Ovary (tissue), 9 donors: ENCODE results near the gene POU5F1. TPM values are rescaled to one million over a fixed set of nuclear protein-coding genes. Genes with fewer than 3 reads are reported as not detected.
"Not testable (repeated sequence)": the region's sequence is repeated elsewhere in the genome, so short reads cannot be mapped to it uniquely, and the experiment has no call there.

Experiments used
- DNase-seq, 5 donors: peaks; one replicate each; pipeline ENCODE4 v3.0.0-alpha.2; 2019 to 2020
- H3K27ac ChIP-seq, 2 donors: fragments of 200-600 bp; one replicate each; pipeline versions ENCODE4 v1.5.1 to v1.8.0; 2019 to 2022
- H3K27me3 ChIP-seq: fragments of 200-600 bp; one replicate; pipeline ENCODE4 v1.8.0; 2022
- H3K36me3 ChIP-seq: fragments of 200-600 bp; sonication (generic); one replicate; pipeline ENCODE4 v1.5.1; 2019
- H3K4me1 ChIP-seq: one replicate; pipeline ENCODE4 v1.8.1; 2013; ENCODE audit warnings: mild to moderate bottlenecking, moderate library complexity; ENCODE audit not compliant: insufficient read depth
- H3K4me3 ChIP-seq: fragments of 200-600 bp; sonication (generic); one replicate; pipeline ENCODE4 v1.5.1; 2017
- H3K9me3 ChIP-seq, 2 donors: fragments of 200-600 bp in 1 of 2; sonication (generic) in 1 of 2; one replicate each; pipeline versions ENCODE4 v1.5.1 to v1.8.1; 2013 to 2019; ENCODE audit warnings: mild to moderate bottlenecking in 1 of 2, moderate library complexity in 1 of 2
- CTCF ChIP-seq, 3 donors: fragments of 450-650 bp in 2 of 3; fragments of 200-600 bp in 1 of 3; IDR thresholded peaks; one replicate each; pipeline versions ENCODE4 v1.5.1 to v1.8.0; 2016 to 2022; ENCODE audit warnings: antibody characterized with exemption in 3 of 3, mild to moderate bottlenecking in 1 of 3
- EP300 ChIP-seq: sonication (generic); formaldehyde crosslinking; IDR thresholded peaks from one replicate; pipeline ENCODE4 v1.6.1; 2017; ENCODE audit warnings: antibody characterized with exemption
- POLR2A ChIP-seq: fragments of 450-650 bp; IDR thresholded peaks from one replicate; pipeline ENCODE4 v1.6.1; 2017; ENCODE audit warnings: antibody characterized with exemption, mild to moderate bottlenecking, moderate library complexity
- WGBS, 3 donors: extraction: QIAGEN DNeasy Blood & Tissue Kit in 1 of 3; methylation state at CpG; one replicate each; pipeline versions ENCODE4 v1.1.5 to v1.1.7; 2013 to 2017; 5-methylcytosine and 5-hydroxymethylcytosine counted together
- intact Hi-C, 4 donors: fragments of 100-400 bp; cut with DNase I; formaldehyde crosslinking; loops; one replicate each; pipeline versions ENCODE4 v1.11.0 to v1.15.1; 2022 to 2023
- polyA plus RNA-seq, 2 donors: library from polyadenylated mRNA; stranded (reverse); fragments of 200-250 nt in 1 of 2; fragments of 350-450 nt in 1 of 2; fragmentation: Illumina TruSeq in 1 of 2; extraction: RNeasy Lipid Tissue Mini Kit (QIAGEN cat#74804) in 1 of 2; gene quantifications; one replicate each; pipeline ENCODE4 v1.2.3, GENCODE V29; 2013 to 2014
- total RNA-seq, 7 donors: library from RNA; depleted of rRNA in 2 of 7; stranded (reverse); fragments of >200 nt in 2 of 7; fragmentation: NEBNext Ultra II Directional in 3 of 7; extraction: Animal tissue kit (Norgen Biotek cat#: 25700) in 3 of 7; gene quantifications; one replicate each; pipeline versions ENCODE4 v1.1.0 to v1.2.4, GENCODE V29; 2016 to 2023
- donor health status: DM: no; HTN: no; CAD: no; lungs with moderate emphysema.
- donor health status: DM: no; HTN: no; CAD: no.
- donor health status: Bipolar disorder and iron deficiency.
- donor health status: DM: yes; HTN: yes; CAD: no.
- donor health status: DM: no; HTN: no; CAD: no.
- donor health status: DM: yes; HTN: yes; CAD: no.

Gene POU5F1
- total and polyA plus RNA-seq, 9 donors = 0.25 to 61.2 (median 2.1) TPM; not detected in 1

- intact Hi-C loops = loop anchor here (5.0 to 10.0 kb wide), 3 partner anchors 56 to 172 kb away; partner anchors contain the start of genes PSORS1C2 (in 4 of the 4) and HLA-B (in 1 of the 4)
- Histone ChIP-seq H3K9me3 (no peaks in the 10 kb centered on the region), H3K36me3 (no peaks in the 10 kb centered on the region), H3K27me3 (no peaks in the 10 kb centered on the region), H3K4me1 (no peaks in the 10 kb centered on the region), H3K27ac (no peak overlapping the region), H3K4me3 (no peak overlapping the region)
- 65 to 82% (median 75%) methylated on average over 8 of the region's 8 CpGs for WGBS, 3 donors
- no peak for TF ChIP-seq EP300
- TF ChIP-seq CTCF (IDR thresholded peaks at IDR 0.05) = no peak
- TF ChIP-seq POLR2A = no peak
- DNase-seq = no peak
Measured at GRCh38 chr6:31193206-31193605, 22.7 kb upstream of the POU5F1 start.

GRCh38 chr6:31192431-31193105, 22.1 kb upstream of the POU5F1 start:
- intact Hi-C loops = loop anchor here (5.0 to 10.0 kb wide), 3 partner anchors 55 to 172 kb away; partner anchors contain the start of genes PSORS1C2 (in 4 of the 4) and HLA-B (in 1 of the 4)
- peak; percentile 49 to 70 (median 59) for DNase-seq
- H3K36me3 ChIP-seq, H3K27ac ChIP-seq, H3K4me3 ChIP-seq, H3K9me3 ChIP-seq, H3K4me1 ChIP-seq, H3K27me3 ChIP-seq: not testable (repeated sequence)
- WGBS, 3 donors = 54 to 59% (median 58%) methylated on average over 10 of the region's 10 CpGs
- peak in 2 of 3 donors; percentile 17 to 52 for TF ChIP-seq CTCF (IDR thresholded peaks at IDR 0.05)

GRCh38 chr6:31190488-31190887, 20.0 kb upstream of the POU5F1 start:
- Histone ChIP-seq H3K27ac (no peak overlapping the region), H3K9me3 (no peaks in the 10 kb centered on the region), H3K4me1 (no peaks in the 10 kb centered on the region), H3K27me3 (no peaks in the 10 kb centered on the region), H3K4me3 (no peak overlapping the region), H3K36me3 (no peaks in the 10 kb centered on the region)
- WGBS, 3 donors = 79 to 90% (median 89%) methylated on average over 4 of the region's 4 CpGs
- intact Hi-C loops = loop anchor here (5.0 to 10.0 kb wide), 3 partner anchors 53 to 174 kb away; partner anchors contain the start of genes PSORS1C2 (in 4 of the 4) and HLA-B (in 1 of the 4)
- TF ChIP-seq POLR2A = no peak
- TF ChIP-seq CTCF (IDR thresholded peaks at IDR 0.05) = no peak
- no peak for TF ChIP-seq EP300
- no peak for DNase-seq

GRCh38 chr6:31189223-31189622, 18.7 kb upstream of the POU5F1 start:
- H3K27me3 ChIP-seq, H3K4me1 ChIP-seq, DNase-seq, H3K4me3 ChIP-seq, H3K27ac ChIP-seq, H3K9me3 ChIP-seq, intact Hi-C loops, H3K36me3 ChIP-seq: not testable (repeated sequence)
- WGBS, 3 donors = 88 to 96% (median 95%) methylated on average over 3 of the region's 3 CpGs

GRCh38 chr6:31187780-31188194, 17.3 kb upstream of the POU5F1 start:
- Histone ChIP-seq H3K4me1 (no peaks in the 10 kb centered on the region), H3K36me3 (no peaks in the 10 kb centered on the region), H3K27me3 (no peaks in the 10 kb centered on the region), H3K9me3 (no peaks in the 10 kb centered on the region), H3K4me3 (no peak overlapping the region), H3K27ac (no peak overlapping the region)
- intact Hi-C loops = no loop called here
- WGBS, 3 donors = 28 to 40% (median 37%) methylated on average over 5 of the region's 5 CpGs
- DNase-seq = no peak
- TF ChIP-seq CTCF (IDR thresholded peaks at IDR 0.05) (no peak), POLR2A (no peak), EP300 (no peak)
